Measurements from ENCODE around the gene HOOK1. TPM values are rescaled to one million over a fixed set of nuclear protein-coding genes. Genes with fewer than 3 reads are reported as not detected.

HOOK1 gene
- total RNA-seq, 1 experiment from 2014 or later = 33.8 TPM

- Mint-ChIP-seq H3K4me3 (no peak overlapping the region), H3K9me3 (no peaks in the 10 kb centered on the region), H3K36me3 (no peaks in the 10 kb centered on the region), H3K4me1 (peaks cover 7% of the 10 kb centered on the region), H3K27ac (no peak overlapping the region), H3K27me3 (ENCODE audit: low read depth) (no peaks in the 10 kb centered on the region)
- TF ChIP-seq SOX15 (CRISPR knock-in tag; IDR thresholded peaks at IDR 0.05) (no peak), ZNF281 (CRISPR knock-in tag; IDR thresholded peaks at IDR 0.05) (no peak), AFF4 (CRISPR knock-in tag; IDR thresholded peaks at IDR 0.05; ENCODE audit: borderline replicate concordance) (no peak), CDX4 (CRISPR knock-in tag; IDR thresholded peaks at IDR 0.05; ENCODE audit: borderline replicate concordance) (no peak), SMAD4 (CRISPR knock-in tag; IDR thresholded peaks at IDR 0.05) (no peak), CTCF (IDR thresholded peaks at IDR 0.05) (no peak)
- DNase-seq (ENCODE audit: low spot score) (no peak), ATAC-seq (no peak)
- POLR2A ChIA-PET = no interaction called here
- CTCF ChIA-PET = interaction anchor here (3.0 kb wide), 1 partner anchor 45 kb away, joined by 32 read pairs; no protein-coding TSS in a partner anchor
These were observed 87.1 kb downstream of the HOOK1 start for GRCh38 chr1:59901770-59902388.

GRCh38 chr1:59903141-59903754 lies 88.5 kb downstream of the HOOK1 start:
- POLR2A ChIA-PET = no interaction called here

More at GRCh38 chr1:59903141-59903754, 88.5 kb downstream of the HOOK1 start:
- TF ChIP-seq STAT6 (CRISPR knock-in tag; conservative IDR thresholded peaks at IDR 0.05; ENCODE audit: low read depth) = no peak
- no peak for TF ChIP-seq ZNF121 (CRISPR knock-in tag; IDR thresholded peaks at IDR 0.05)
- TF ChIP-seq MYBL2 (CRISPR knock-in tag; IDR thresholded peaks at IDR 0.05) = no peak
- TF ChIP-seq TCF7 (CRISPR knock-in tag; IDR thresholded peaks at IDR 0.05; ENCODE audit: low read depth) = no peak
- TF ChIP-seq CTCF (IDR thresholded peaks at IDR 0.05) = peak; percentile 46; the same call in 1 of the 2 replicates
- no peak for TF ChIP-seq NR2C2 (CRISPR knock-in tag; IDR thresholded peaks at IDR 0.05)
- TF ChIP-seq ZNF138 (CRISPR knock-in tag; conservative IDR thresholded peaks at IDR 0.05) = no peak
- Mint-ChIP-seq H3K9me3 (no peaks in the 10 kb centered on the region), H3K27ac (no peak overlapping the region), H3K27me3 (ENCODE audit: low read depth) (no peaks in the 10 kb centered on the region), H3K4me1 (peaks cover 7% of the 10 kb centered on the region), H3K36me3 (no peaks in the 10 kb centered on the region), H3K4me3 (no peak overlapping the region)
- ATAC-seq (peak; percentile 79), DNase-seq (ENCODE audit: low spot score) (peak; percentile 34)
- CTCF ChIA-PET = interaction anchor here (0.8 to 3.0 kb wide), 3 partner anchors 9 to 44 kb away, joined by 3 to 32 read pairs (median 3); no protein-coding TSS in a partner anchor
